Endothelial cell of umbilical vein (primary cell): Measurements from ENCODE around the gene EXOC3L1. TPM values are rescaled to one million over a fixed set of nuclear protein-coding genes. Genes with fewer than 3 reads are reported as not detected.

ENCODE experiments used
- BruUV-seq: library from RNA; stranded (reverse); fragments of 400-500 nt; replicated peaks from 2 replicates; lab custom pipeline; 2021; lab: Mats Ljungman, UMichigan
- CTCF ChIA-PET: fragments of 300-600, 350-600 bp; sonication (Branson Sonifier 250); formaldehyde crosslinking; loops from one replicate; lab custom pipeline; 2021; ENCODE audit warnings: antibody characterized with exemption, inconsistent platforms; lab: Charles Lee
- POLR2A ChIA-PET: fragments of 300-600, 350-600 bp; sonication (Branson Sonifier 250); formaldehyde crosslinking; loops from one replicate; lab custom pipeline; 2021; ENCODE audit warnings: antibody characterized with exemption, inconsistent platforms; lab: Charles Lee
- DNase-seq: peaks from one replicate; pipeline ENCODE4 v3.0.0-alpha.2; 2011; ENCODE audit warnings: low read depth, low spot score
- FAIRE-seq: peaks from 2 replicates; lab custom pipeline; 2011; peaks lifted over from hg19 to GRCh38; lab: Jason Lieb, UNC
- H2AFZ ChIP-seq: 2 replicates; pipeline ENCODE4 v1.6.0; 2012; ENCODE audit warnings: low read depth, low read length, control low read depth, inconsistent platforms
- H3K27ac ChIP-seq: 2 replicates; pipeline ENCODE4 v1.5.1; 2011; ENCODE audit warnings: low read depth, mild to moderate bottlenecking, control low read depth, low read length, moderate library complexity; ENCODE audit not compliant: insufficient read depth
- H3K27me3 ChIP-seq, 2 experiments: 2 replicates each; pipeline versions ENCODE4 v1.6.0 to v1.6.1; 2011; ENCODE audit warnings: low read length in 2 of 2, mixed read lengths in 1 of 2; ENCODE audit not compliant: control insufficient read depth in 2 of 2, insufficient read depth in 2 of 2
- H3K36me3 ChIP-seq, 2 experiments: 2 replicates in 1 of 2; 3 replicates in 1 of 2; pipeline ENCODE4 v1.5.1; 2011; ENCODE audit warnings: low read length in 2 of 2, mild to moderate bottlenecking in 1 of 2, moderate library complexity in 1 of 2; ENCODE audit not compliant: control insufficient read depth in 2 of 2, insufficient read depth in 2 of 2; ENCODE audit errors: extremely low read depth in 1 of 2
- H3K4me1 ChIP-seq: 3 replicates; pipeline ENCODE4 v1.5.1; 2011; ENCODE audit warnings: mild to moderate bottlenecking, low read length; ENCODE audit not compliant: control insufficient read depth, insufficient read depth; ENCODE audit errors: extremely low read depth
- H3K4me2 ChIP-seq: 2 replicates; pipeline ENCODE4 v1.6.1; 2011; ENCODE audit warnings: low read length, control low read depth, mixed read lengths; ENCODE audit not compliant: insufficient read depth
- H3K4me3 ChIP-seq, 3 experiments: fragments of 200-600 bp in 1 of 3; sonication (generic), shearing (Covaris generic) in 1 of 3; replicated peaks in 1 of 3; 2 replicates each; pipeline ENCODE4 v1.5.1; 2011 to 2016; ENCODE audit warnings: control low read depth in 3 of 3, low read length in 3 of 3, mild to moderate bottlenecking in 2 of 3, inconsistent platforms in 1 of 3, low read depth in 1 of 3, moderate library complexity in 1 of 3; ENCODE audit not compliant: insufficient read depth in 1 of 3
- H3K79me2 ChIP-seq: 2 replicates; pipeline ENCODE4 v1.6.0; 2012; ENCODE audit warnings: low read length, inconsistent platforms; ENCODE audit not compliant: control insufficient read depth, insufficient read depth
- H3K9ac ChIP-seq: replicated peaks from 2 replicates; pipeline ENCODE3; 2011; ENCODE audit warnings: low read length, control low read depth; ENCODE audit not compliant: insufficient read depth; ENCODE audit errors: extremely low read depth
- H3K9me1 ChIP-seq: replicated peaks from 3 replicates; pipeline ENCODE4 v1.6.0; 2011; ENCODE audit warnings: mild to moderate bottlenecking, low read length; ENCODE audit not compliant: control insufficient read depth, insufficient read depth; ENCODE audit errors: extremely low read depth
- H3K9me3 ChIP-seq: replicated peaks from 2 replicates; pipeline ENCODE4 v1.5.1; 2012; ENCODE audit warnings: low read length, inconsistent platforms; ENCODE audit not compliant: control insufficient read depth, insufficient read depth
- H4K20me1 ChIP-seq: replicated peaks from 2 replicates; pipeline ENCODE3; 2011; ENCODE audit warnings: mild to moderate bottlenecking, low read length; ENCODE audit not compliant: control insufficient read depth, insufficient read depth; ENCODE audit errors: extremely low read depth
- EZH2 ChIP-seq: IDR thresholded peaks from 2 replicates; pipeline ENCODE4 v1.6.1; 2012; ENCODE audit warnings: borderline replicate concordance, low read depth, mild to moderate bottlenecking, moderate library complexity, low read length, inconsistent platforms; ENCODE audit not compliant: severe bottlenecking
- FOS ChIP-seq: IDR thresholded peaks from 2 replicates; pipeline ENCODE4 v1.6.1; 2011; ENCODE audit warnings: mild to moderate bottlenecking, low read length, moderate library complexity, borderline replicate concordance; ENCODE audit not compliant: insufficient read depth
- GATA2 ChIP-seq: IDR thresholded peaks from 2 replicates; pipeline ENCODE4 v1.7.0; 2011; ENCODE audit warnings: low read depth, mild to moderate bottlenecking, moderate library complexity, mixed read lengths, low read length; ENCODE audit not compliant: insufficient read length, insufficient read depth
- JUN ChIP-seq: IDR thresholded peaks from 2 replicates; pipeline ENCODE4 v1.6.1; 2011; ENCODE audit warnings: borderline replicate concordance, low read depth; ENCODE audit not compliant: insufficient read length, insufficient read depth
- MAX ChIP-seq: IDR thresholded peaks from 2 replicates; pipeline ENCODE4 v1.6.1; 2011; ENCODE audit not compliant: insufficient read depth, insufficient read length
- MYC ChIP-seq: IDR thresholded peaks from one replicate; pipeline ENCODE4 v1.6.1; 2011; ENCODE audit warnings: mild to moderate bottlenecking, low read depth, low read length
- POLR2A ChIP-seq: IDR thresholded peaks from 2 replicates; pipeline ENCODE4 v1.6.1; 2012; ENCODE audit warnings: low read depth, mild to moderate bottlenecking, control low read depth, low read length
- POLR2AphosphoS5 ChIP-seq: IDR thresholded peaks from 2 replicates; pipeline ENCODE4 v1.6.1; 2012; ENCODE audit warnings: low read depth, mild to moderate bottlenecking, control low read depth, low read length, moderate library complexity; ENCODE audit not compliant: insufficient read depth
- dilution Hi-C: fragments of 300-500 bp; cut with MboI; formaldehyde crosslinking; loops from one replicate; pipeline ENCODE4 v1.15.0; 2019; ENCODE audit warnings: low sequenced_read_pairs; ENCODE audit not compliant: extremely low pct_ligation_motif_present
- intact Hi-C: fragments of 100-400 bp; cut with micrococcal nuclease; formaldehyde crosslinking; loops from one replicate; pipeline ENCODE4 v1.10.0; 2022
- polyA plus RNA-seq, 4 experiments: library from polyadenylated mRNA; depleted of rRNA in 3 of 4; stranded (reverse) in 3 of 4; unstranded in 1 of 4; fragments of >200 nt; gene quantifications; 2 replicates each; pipeline versions ENCODE4 v1.2.1 to v1.2.3, GENCODE V29; 2011 to 2012; ENCODE audit warnings: missing spikeins in 1 of 4
- total RNA-seq: library from RNA; stranded (reverse); gene quantifications from 2 replicates; pipeline ENCODE4 v1.2.3, GENCODE V29; 2021
- TF ChIP-seq, protein P1 (sequence below), 2 donors: IDR thresholded peaks; 1 replicate in 1 of 2; 2 replicates in 1 of 2; pipeline ENCODE4 v1.5.1; 2011; ENCODE audit warnings: low read length in 2 of 2, mild to moderate bottlenecking in 2 of 2, moderate library complexity in 2 of 2, control low read depth in 1 of 2, inconsistent platforms in 1 of 2, low read depth in 1 of 2; ENCODE audit not compliant: insufficient read depth in 1 of 2; ENCODE audit errors: extremely low read depth in 1 of 2

The EXOC3L1 gene
- total and polyA plus RNA-seq, 2 donors (not counting 3 experiments of a cell fraction or from before 2014, with no cell fraction given) = 10.8 to 11.6 TPM

GRCh38 chr16:67173808-67174705 lies 15.9 kb downstream of the EXOC3L1 start:
- no peaks in the 10 kb centered on the region for H3K79me2 ChIP-seq
- H3K4me1 ChIP-seq = peaks cover 27% of the 10 kb centered on the region
- peak overlapping the region; percentile 47 for H2AFZ ChIP-seq
- no TSS peak for BruUV-seq
- intact Hi-C loops = loop anchor here (1.0 kb wide), 1 partner anchor 9 kb away; the partner anchor contains the start of gene MATCAP1
- CTCF ChIA-PET = interaction anchor here (0.6 to 3.2 kb wide), 8 partner anchors 11 to 257 kb away, joined by 3 to 25 read pairs (median 14); partner anchors contain the start of genes FBXL8, HSD11B2, HSF4 and TRADD
- FAIRE-seq (peak; percentile 94), DNase-seq (peak; percentile 90)
- POLR2A ChIA-PET = no interaction called here
- no peaks in the 10 kb centered on the region for H3K36me3 ChIP-seq
- dilution Hi-C loops = no loop called here
- H3K9ac ChIP-seq = peak overlapping the region; percentile 14
- H3K27me3 ChIP-seq = no peaks in the 10 kb centered on the region
- H3K9me1 ChIP-seq = no peaks in the 10 kb centered on the region
- H4K20me1 ChIP-seq = no peaks in the 10 kb centered on the region
- H3K4me2 ChIP-seq = peak overlapping the region; percentile 40
- peak overlapping the region in 2 of 3 experiments; percentile 9 to 32 for H3K4me3 ChIP-seq
- no peak for TF ChIP-seq POLR2A
- TF ChIP-seq MYC = peak; percentile 34
- TF ChIP-seq JUN = no peak
- TF ChIP-seq POLR2AphosphoS5 = no peak
- TF ChIP-seq MAX = no peak
- no peak for TF ChIP-seq EZH2
- TF ChIP-seq, protein P1, sequence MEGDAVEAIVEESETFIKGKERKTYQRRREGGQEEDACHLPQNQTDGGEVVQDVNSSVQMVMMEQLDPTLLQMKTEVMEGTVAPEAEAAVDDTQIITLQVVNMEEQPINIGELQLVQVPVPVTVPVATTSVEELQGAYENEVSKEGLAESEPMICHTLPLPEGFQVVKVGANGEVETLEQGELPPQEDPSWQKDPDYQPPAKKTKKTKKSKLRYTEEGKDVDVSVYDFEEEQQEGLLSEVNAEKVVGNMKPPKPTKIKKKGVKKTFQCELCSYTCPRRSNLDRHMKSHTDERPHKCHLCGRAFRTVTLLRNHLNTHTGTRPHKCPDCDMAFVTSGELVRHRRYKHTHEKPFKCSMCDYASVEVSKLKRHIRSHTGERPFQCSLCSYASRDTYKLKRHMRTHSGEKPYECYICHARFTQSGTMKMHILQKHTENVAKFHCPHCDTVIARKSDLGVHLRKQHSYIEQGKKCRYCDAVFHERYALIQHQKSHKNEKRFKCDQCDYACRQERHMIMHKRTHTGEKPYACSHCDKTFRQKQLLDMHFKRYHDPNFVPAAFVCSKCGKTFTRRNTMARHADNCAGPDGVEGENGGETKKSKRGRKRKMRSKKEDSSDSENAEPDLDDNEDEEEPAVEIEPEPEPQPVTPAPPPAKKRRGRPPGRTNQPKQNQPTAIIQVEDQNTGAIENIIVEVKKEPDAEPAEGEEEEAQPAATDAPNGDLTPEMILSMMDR (IDR thresholded peaks at IDR 0.05; ENCODE audit: extremely low read depth in 1 of 2, insufficient read depth in 1 of 2, low read depth in 1 of 2, low read length in 2 of 2) = peak in 1 of 2 donors; percentile 58
- TF ChIP-seq FOS = no peak
- no peak for TF ChIP-seq GATA2
- peak overlapping the region; percentile 4 for H3K27ac ChIP-seq
- H3K9me3 ChIP-seq = no peaks in the 10 kb centered on the region
